Mesendoderm (in vitro differentiated cells): ENCODE results near the gene PDE4D.

Experiments
- DNase-seq: peaks from one replicate; pipeline ENCODE4 v3.0.0; 2013
- H2AK5ac ChIP-seq: 2 replicates; pipeline ENCODE4 v1.6.1; 2013; ENCODE audit warnings: low read length, inconsistent platforms
- H2BK120ac ChIP-seq: 2 replicates; pipeline ENCODE4 v1.6.1; 2013; ENCODE audit warnings: low read depth, mild to moderate bottlenecking, low read length, moderate library complexity, mixed read lengths
- H2BK15ac ChIP-seq: replicated peaks from 2 replicates; pipeline ENCODE4 v1.6.1; 2013; ENCODE audit warnings: low read depth, mild to moderate bottlenecking, moderate library complexity
- H2BK5ac ChIP-seq: 2 replicates; pipeline ENCODE4 v1.6.1; 2013; ENCODE audit warnings: low read length, inconsistent platforms
- H3K18ac ChIP-seq: 2 replicates; pipeline ENCODE4 v1.6.1; 2013; ENCODE audit warnings: mild to moderate bottlenecking, low read length, mixed read lengths
- H3K23ac ChIP-seq: one replicate; pipeline ENCODE4 v1.6.1; 2013; ENCODE audit warnings: low read length
- H3K27ac ChIP-seq: 2 replicates; pipeline ENCODE4 v1.5.1; 2013; ENCODE audit warnings: low read depth, mild to moderate bottlenecking, inconsistent platforms, low read length, moderate library complexity
- H3K27me3 ChIP-seq: 2 replicates; pipeline ENCODE4 v1.6.1; 2013; ENCODE audit warnings: low read length, control low read depth, mild to moderate bottlenecking, inconsistent platforms; ENCODE audit not compliant: insufficient read depth, poor library complexity
- H3K36me3 ChIP-seq: 2 replicates; pipeline ENCODE4 v1.6.1; 2013; ENCODE audit warnings: low read length, inconsistent platforms; ENCODE audit not compliant: control insufficient read depth, insufficient read depth
- H3K4ac ChIP-seq: one replicate; pipeline ENCODE4 v1.6.1; 2013; ENCODE audit warnings: low read depth, mild to moderate bottlenecking, low read length, moderate library complexity
- H3K4me1 ChIP-seq: 2 replicates; pipeline ENCODE4 v1.6.1; 2013; ENCODE audit warnings: low read depth, low read length, inconsistent platforms; ENCODE audit not compliant: control insufficient read depth
- H3K4me2 ChIP-seq: 2 replicates; pipeline ENCODE4 v1.6.1; 2013; ENCODE audit warnings: low read length
- H3K4me3 ChIP-seq: 2 replicates; pipeline ENCODE4 v1.5.1; 2013; ENCODE audit warnings: mild to moderate bottlenecking, low read length
- H3K56ac ChIP-seq: one replicate; pipeline ENCODE4 v1.6.1; 2013; ENCODE audit warnings: low read length
- H3K79me1 ChIP-seq: 2 replicates; pipeline ENCODE4 v1.6.1; 2013; ENCODE audit warnings: low read length, inconsistent platforms
- H3K79me2 ChIP-seq: 2 replicates; pipeline ENCODE4 v1.6.1; 2013; ENCODE audit warnings: mild to moderate bottlenecking, low read length; ENCODE audit not compliant: control insufficient read depth, insufficient read depth
- H3K9ac ChIP-seq: 2 replicates; pipeline ENCODE4 v1.6.1; 2013; ENCODE audit warnings: low read length, inconsistent platforms
- H4K5ac ChIP-seq: one replicate; pipeline ENCODE4 v1.6.1; 2013; ENCODE audit warnings: low read length
- H4K8ac ChIP-seq: one replicate; pipeline ENCODE4 v1.6.1; 2013; ENCODE audit warnings: low read depth, mild to moderate bottlenecking, control low read depth, low read length, moderate library complexity
- WGBS: extraction: QIAGEN DNeasy Blood & Tissue Kit; methylation state at CpG from one replicate; pipeline ENCODE4 v1.1.7; 2013; ENCODE audit warnings: low lambda C conversion rate, missing lambda C conversion rate; ENCODE audit not compliant: insufficient coverage; ENCODE audit errors: extremely low coverage; 5-methylcytosine and 5-hydroxymethylcytosine counted together

PDE4D gene

GRCh38 chr5:59528202-59528862 lies 365.2 kb downstream of the PDE4D start:
- Histone ChIP-seq H4K5ac (no peak overlapping the region), H3K23ac (no peak overlapping the region), H2AK5ac (peak overlapping the region; percentile 9), H3K79me1 (no peaks in the 10 kb centered on the region), H3K4me2 (no peak overlapping the region), H3K18ac (peak overlapping the region; percentile 39), H3K56ac (peak overlapping the region; percentile 78), H2BK120ac (peak overlapping the region; percentile 94), H3K4ac (no peak overlapping the region), H3K9ac (peak overlapping the region; percentile 12), H3K4me3 (no peak overlapping the region), H2BK5ac (peak overlapping the region; percentile 98), H3K27me3 (no peaks in the 10 kb centered on the region), H4K8ac (peak overlapping the region; percentile 14), H3K4me1 (peaks cover 3% of the 10 kb centered on the region), H3K27ac (peak overlapping the region; percentile 80), H2BK15ac (no peak overlapping the region), H3K79me2 (no peaks in the 10 kb centered on the region), H3K36me3 (no peaks in the 10 kb centered on the region)
- no CpG with 5 or more reads among the region's 2 CpGs for WGBS
- DNase-seq = peak; percentile 96

GRCh38 chr5:59525957-59526356 lies 367.6 kb downstream of the PDE4D start:
- Histone ChIP-seq H2BK15ac (no peak overlapping the region), H3K79me1 (no peaks in the 10 kb centered on the region), H3K23ac (no peak overlapping the region), H2BK120ac (no peak overlapping the region), H3K27me3 (no peaks in the 10 kb centered on the region), H3K79me2 (no peaks in the 10 kb centered on the region), H3K56ac (peak overlapping the region; percentile 56), H2AK5ac (peak overlapping the region; percentile 76), H2BK5ac (peak overlapping the region; percentile 64), H3K36me3 (no peaks in the 10 kb centered on the region), H3K4me1 (peaks cover 3% of the 10 kb centered on the region), H4K8ac (no peak overlapping the region), H3K4me3 (no peak overlapping the region), H3K9ac (no peak overlapping the region), H4K5ac (peak overlapping the region; percentile 41), H3K18ac (peak overlapping the region; percentile 88), H3K4ac (no peak overlapping the region), H3K4me2 (no peak overlapping the region), H3K27ac (no peak overlapping the region)
- no CpG with 5 or more reads among the region's 1 CpG for WGBS
- no peak for DNase-seq

GRCh38 chr5:59525311-59525710 lies 368.2 kb downstream of the PDE4D start:
- H3K27ac ChIP-seq = no peak overlapping the region
- no peak overlapping the region for H3K4me2 ChIP-seq
- H4K5ac ChIP-seq = no peak overlapping the region
- no peak overlapping the region for H4K8ac ChIP-seq
- H3K4me3 ChIP-seq = no peak overlapping the region
- H3K23ac ChIP-seq = no peak overlapping the region
- no peak for DNase-seq
- no CpG with 5 or more reads among the region's 3 CpGs for WGBS
- no peaks in the 10 kb centered on the region for H3K27me3 ChIP-seq
- no peaks in the 10 kb centered on the region for H3K36me3 ChIP-seq
- no peak overlapping the region for H3K9ac ChIP-seq
- no peak overlapping the region for H2AK5ac ChIP-seq
- H3K4ac ChIP-seq = no peak overlapping the region
- no peak overlapping the region for H2BK5ac ChIP-seq
- H3K18ac ChIP-seq = no peak overlapping the region
- H3K79me2 ChIP-seq = no peaks in the 10 kb centered on the region
- no peak overlapping the region for H3K56ac ChIP-seq
- H3K4me1 ChIP-seq = peaks cover 3% of the 10 kb centered on the region
- no peak overlapping the region for H2BK15ac ChIP-seq
- H2BK120ac ChIP-seq = no peak overlapping the region
- no peaks in the 10 kb centered on the region for H3K79me1 ChIP-seq

- H4K8ac ChIP-seq = no peak overlapping the region
- H3K9ac ChIP-seq = no peak overlapping the region
- H3K4me3 ChIP-seq = no peak overlapping the region
- H3K18ac ChIP-seq = peak overlapping the region; percentile 90
- no CpG with 5 or more reads among the region's 3 CpGs for WGBS
- no peaks in the 10 kb centered on the region for H3K27me3 ChIP-seq
- H2BK5ac ChIP-seq = no peak overlapping the region
- no peak overlapping the region for H3K27ac ChIP-seq
- no peak for DNase-seq
- H3K4me1 ChIP-seq = no peaks in the 10 kb centered on the region
- no peak overlapping the region for H3K4ac ChIP-seq
- H2BK120ac ChIP-seq = no peak overlapping the region
- no peaks in the 10 kb centered on the region for H3K36me3 ChIP-seq
- no peak overlapping the region for H3K23ac ChIP-seq
- H2AK5ac ChIP-seq = peak overlapping the region; percentile 57
- H3K56ac ChIP-seq = no peak overlapping the region
- no peaks in the 10 kb centered on the region for H3K79me2 ChIP-seq
- no peak overlapping the region for H4K5ac ChIP-seq
- H3K4me2 ChIP-seq = no peak overlapping the region
- no peaks in the 10 kb centered on the region for H3K79me1 ChIP-seq
- no peak overlapping the region for H2BK15ac ChIP-seq
These were observed 371.2 kb downstream of the PDE4D start for GRCh38 chr5:59522201-59522831.

GRCh38 chr5:59521476-59521875 lies 372.1 kb downstream of the PDE4D start:
- no peak overlapping the region for H2BK15ac ChIP-seq
- H3K27ac ChIP-seq = no peak overlapping the region
- H3K9ac ChIP-seq = no peak overlapping the region
- no peaks in the 10 kb centered on the region for H3K79me2 ChIP-seq
- no peak overlapping the region for H3K18ac ChIP-seq
- no peak for DNase-seq
- H4K5ac ChIP-seq = no peak overlapping the region
- H3K23ac ChIP-seq = no peak overlapping the region
- H3K36me3 ChIP-seq = no peaks in the 10 kb centered on the region
- H3K4me1 ChIP-seq = no peaks in the 10 kb centered on the region
- H3K4ac ChIP-seq = no peak overlapping the region
- no peak overlapping the region for H2AK5ac ChIP-seq
- no peak overlapping the region for H4K8ac ChIP-seq
- H2BK120ac ChIP-seq = no peak overlapping the region
- no peak overlapping the region for H3K56ac ChIP-seq
- H2BK5ac ChIP-seq = no peak overlapping the region
- H3K27me3 ChIP-seq = no peaks in the 10 kb centered on the region
- H3K79me1 ChIP-seq = no peaks in the 10 kb centered on the region
- no peak overlapping the region for H3K4me3 ChIP-seq
- H3K4me2 ChIP-seq = no peak overlapping the region

GRCh38 chr5:59519338-59519737 lies 374.2 kb downstream of the PDE4D start:
- Histone ChIP-seq H3K4me2 (no peak overlapping the region), H2BK15ac (no peak overlapping the region), H3K18ac (no peak overlapping the region), H3K4ac (no peak overlapping the region), H4K5ac (no peak overlapping the region), H3K4me1 (no peaks in the 10 kb centered on the region), H4K8ac (no peak overlapping the region), H3K36me3 (no peaks in the 10 kb centered on the region), H3K9ac (no peak overlapping the region), H3K79me2 (no peaks in the 10 kb centered on the region), H3K56ac (peak overlapping the region; percentile 19), H3K79me1 (no peaks in the 10 kb centered on the region), H2BK5ac (no peak overlapping the region), H3K27me3 (no peaks in the 10 kb centered on the region), H3K4me3 (no peak overlapping the region), H2AK5ac (peak overlapping the region; percentile 89), H3K23ac (no peak overlapping the region), H2BK120ac (no peak overlapping the region), H3K27ac (no peak overlapping the region)
- WGBS = no CpG with 5 or more reads among the region's 5 CpGs
- no peak for DNase-seq
